Measurements from ENCODE around the gene COL23A1. TPM values are rescaled to one million over a fixed set of nuclear protein-coding genes. Genes with fewer than 3 reads are reported as not detected.

COL23A1 gene
- total and polyA plus RNA-seq, 2 of the 8 experiments (the other 6 are each of a cell fraction or from before 2014, with no cell fraction given) = 3.1 to 4.7 TPM

DNA sequence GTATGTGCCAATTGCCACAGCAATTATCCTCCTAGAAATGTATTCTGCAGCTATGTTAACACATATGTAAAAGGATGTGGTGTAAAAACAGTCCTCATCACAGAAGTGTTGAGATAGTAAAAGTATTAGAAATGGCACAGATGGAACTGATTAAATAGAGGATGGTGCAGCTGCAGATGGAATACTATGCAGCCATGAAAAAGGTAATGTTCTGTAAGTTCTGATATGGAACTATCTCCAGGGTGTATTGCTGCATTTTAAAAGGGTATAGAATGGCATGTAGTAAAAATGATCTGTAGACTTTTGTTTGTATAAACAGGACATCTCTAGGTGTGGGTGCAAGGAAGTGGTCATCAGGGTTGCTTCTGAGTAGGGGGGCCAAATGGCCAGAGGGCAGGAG is 294.6 kb downstream of the COL23A1 start:
- H2BK12ac ChIP-seq (ENCODE audit: low read depth, low read length) = no peak overlapping the region
- no peak overlapping the region for H4K8ac ChIP-seq (ENCODE audit: extremely low read depth, insufficient read depth, low read length)
- no peak overlapping the region for H2AFZ ChIP-seq (ENCODE audit: low read length)
- no peaks in the 10 kb centered on the region for H3K36me3 ChIP-seq (ENCODE audit: control insufficient read depth in 2 of 4, insufficient read depth in 4 of 4, low read length in 3 of 4)
- no peak overlapping the region for H4K5ac ChIP-seq (ENCODE audit: insufficient read length, low read depth, low read length)
- no peak overlapping the region for H2BK15ac ChIP-seq (ENCODE audit: low read length)
- no peak overlapping the region for H3K4me3 ChIP-seq (ENCODE audit: extremely low read depth in 1 of 4, insufficient read depth in 2 of 4, low read depth in 3 of 4, low read length in 4 of 4)
- no peak overlapping the region for H2AK5ac ChIP-seq (ENCODE audit: low read depth, low read length)
- no peak overlapping the region for H3K9ac ChIP-seq (replicated peaks in 1 of 4; ENCODE audit: extremely low read depth in 1 of 4, low read depth in 3 of 4, low read length in 3 of 4)
- H2BK5ac ChIP-seq (ENCODE audit: low read depth, low read length) = no peak overlapping the region
- DNase-seq (ENCODE audit: low read depth in 1 of 2, low spot score in 2 of 2) (no peak), FAIRE-seq (no peak)
- H3K4me1 ChIP-seq (replicated peaks in 1 of 4; ENCODE audit: control insufficient read depth in 3 of 4, insufficient read depth in 4 of 4, low read length in 3 of 4) = peaks cover 0 to 4% (median 0%) of the 10 kb centered on the region in 4 experiments; a peak in 1 of 7 replicates
- no peak overlapping the region for H3K18ac ChIP-seq (ENCODE audit: extremely low read depth, low read length)
- no peak overlapping the region for H2BK20ac ChIP-seq (ENCODE audit: low read length)
- H3K14ac ChIP-seq (ENCODE audit: insufficient read length) = no peak overlapping the region
- no peaks in the 10 kb centered on the region for H3K79me2 ChIP-seq (ENCODE audit: control insufficient read depth in 1 of 2, insufficient read depth in 2 of 2, low read length in 2 of 2)
- H3K56ac ChIP-seq (replicated peaks; ENCODE audit: insufficient read length, low read depth, low read length) = no peak overlapping the region
- H3K23ac ChIP-seq (ENCODE audit: insufficient read length) = no peak overlapping the region
- H3K9me3 ChIP-seq (ENCODE audit: insufficient read depth in 2 of 2, low read depth in 1 of 2, low read length in 1 of 2) = no peaks in the 10 kb centered on the region; a peak in 1 of 4 replicates
- H3K79me1 ChIP-seq (ENCODE audit: low read depth, low read length) = no peaks in the 10 kb centered on the region
- CTCF ChIA-PET (ENCODE audit: partially characterized antibody) = interaction anchor here (0.8 to 2.0 kb wide), 8 partner anchors 9 to 36 kb away, joined by 3 to 11 read pairs (median 4); no protein-coding TSS in a partner anchor
- peaks cover 0 to 2% of the 10 kb centered on the region in 2 experiments for H4K20me1 ChIP-seq (replicated peaks in 1 of 2; ENCODE audit: control insufficient read depth in 1 of 2, insufficient read depth in 2 of 2, low read length in 2 of 2)
- POLR2A ChIA-PET (ENCODE audit: partially characterized antibody) = no interaction called here
- no peak overlapping the region for H3K4ac ChIP-seq (replicated peaks; ENCODE audit: insufficient read length, low read depth, low read length)
- no peaks in the 10 kb centered on the region for H3K23me2 ChIP-seq (ENCODE audit: low read depth, low read length)
- no peak overlapping the region for H3K4me2 ChIP-seq (ENCODE audit: insufficient read depth in 1 of 2, low read depth in 2 of 2, low read length in 2 of 2)
- H3K27ac ChIP-seq (ENCODE audit: low read depth, low read length) = no peak overlapping the region
- no peak overlapping the region for H4K91ac ChIP-seq (replicated peaks; ENCODE audit: insufficient read length, low read length)
- H3K27me3 ChIP-seq (replicated peaks in 1 of 4; ENCODE audit: control insufficient read depth in 3 of 4, extremely low read depth in 1 of 4, insufficient read depth in 3 of 4, low read length in 3 of 4) = no peaks in the 10 kb centered on the region
- no peak for TF ChIP-seq CBX8 (IDR thresholded peaks at IDR 0.05; ENCODE audit: borderline replicate concordance, low read depth, low read length)
- peak; percentile 91 for TF ChIP-seq KDM1A (IDR thresholded peaks at IDR 0.05; ENCODE audit: borderline replicate concordance, low read length)
- no peak overlapping the region for H2BK120ac ChIP-seq (replicated peaks; ENCODE audit: low read depth, low read length)

All from H1 (cell line).